Neural cell (in vitro differentiated cells): ENCODE data around the gene HBM. TPM values are rescaled to one million over a fixed set of nuclear protein-coding genes. Genes with fewer than 3 reads are reported as not detected.

Experiments used
- H2AFZ ChIP-seq: fragments of 200-600, 300-800 bp; sonication (generic), shearing (Covaris generic); 2 replicates; pipeline ENCODE4 v1.6.0; 2014; ENCODE audit warnings: low read depth, mild to moderate bottlenecking, antibody characterized with exemption, low read length, moderate library complexity
- H3F3A ChIP-seq: fragments of 200-600 bp; shearing (Covaris generic); 2 replicates; pipeline ENCODE4 v1.6.1; 2016; ENCODE audit warnings: mild to moderate bottlenecking, moderate library complexity, mixed read lengths, antibody characterized with exemption, low read length; ENCODE audit not compliant: insufficient read depth, poor library complexity, severe bottlenecking
- H3K27ac ChIP-seq: fragments of 200-600, 300-800 bp; sonication (generic), shearing (Covaris generic); 2 replicates; pipeline ENCODE4 v1.5.1; 2014; ENCODE audit warnings: mild to moderate bottlenecking, low read length, moderate library complexity
- H3K27me3 ChIP-seq: fragments of 300-800, 200-600 bp; sonication (generic), shearing (Covaris generic); 2 replicates; pipeline ENCODE4 v1.6.0; 2014; ENCODE audit warnings: mild to moderate bottlenecking, low read depth, low read length, moderate library complexity; ENCODE audit not compliant: insufficient read depth
- H3K36me3 ChIP-seq: fragments of 300-800, 200-600 bp; sonication (generic), shearing (Covaris generic); 2 replicates; pipeline ENCODE4 v1.5.1; 2014; ENCODE audit warnings: mild to moderate bottlenecking, antibody characterized with exemption, low read length, moderate library complexity; ENCODE audit not compliant: insufficient read depth
- H3K4me2 ChIP-seq: fragments of 300-800, 200-600 bp; sonication (generic), shearing (Covaris generic); 2 replicates; pipeline ENCODE4 v1.6.0; 2014; ENCODE audit warnings: mild to moderate bottlenecking, low read length
- H3K4me3 ChIP-seq: fragments of 300-800, 200-600 bp; sonication (generic), shearing (Covaris generic); 2 replicates; pipeline ENCODE4 v1.5.1; 2014; ENCODE audit warnings: mild to moderate bottlenecking, low read length, moderate library complexity
- H3K79me2 ChIP-seq: fragments of 200-600 bp; shearing (Covaris generic); replicated peaks from 2 replicates; pipeline ENCODE4 v1.6.0; 2014; ENCODE audit warnings: mild to moderate bottlenecking, low read length, moderate library complexity; ENCODE audit not compliant: insufficient read depth
- H3K9ac ChIP-seq: fragments of 300-800, 200-600 bp; sonication (generic), shearing (Covaris generic); 2 replicates; pipeline ENCODE4 v1.6.1; 2016; ENCODE audit warnings: mild to moderate bottlenecking, low read length, mixed read lengths
- H3K9me2 ChIP-seq: fragments of 200-600 bp; shearing (Covaris generic); 2 replicates; pipeline ENCODE4 v1.6.1; 2016; ENCODE audit warnings: mild to moderate bottlenecking, low read length, mixed read lengths; ENCODE audit not compliant: insufficient read depth
- H3K9me3 ChIP-seq: fragments of 200-600, 300-800 bp; sonication (generic), shearing (Covaris generic); 2 replicates; pipeline ENCODE4 v1.6.1; 2016; ENCODE audit warnings: mild to moderate bottlenecking, mixed run types, low read length, moderate library complexity, mixed read lengths
- H4K20me1 ChIP-seq: fragments of 200-600 bp; shearing (Covaris generic); 2 replicates; pipeline ENCODE4 v1.6.1; 2016; ENCODE audit warnings: mild to moderate bottlenecking, mixed run types; ENCODE audit not compliant: insufficient read depth
- EP300 ChIP-seq: fragments of 450-650 bp; conservative IDR thresholded peaks from 2 replicates; pipeline ENCODE4 v1.6.1; 2014; ENCODE audit warnings: antibody characterized with exemption, mild to moderate bottlenecking, moderate library complexity; ENCODE audit not compliant: poor library complexity, severe bottlenecking
- EZH2 ChIP-seq: fragments of 200-600, 300-800 bp; shearing (Covaris generic), sonication (generic); IDR thresholded peaks from 2 replicates; pipeline ENCODE4 v1.6.1; 2014; ENCODE audit warnings: antibody characterized with exemption, low read length, borderline replicate concordance, mild to moderate bottlenecking; ENCODE audit not compliant: insufficient read depth, poor library complexity, severe bottlenecking
- MXI1 ChIP-seq: fragments of 450-650 bp; conservative IDR thresholded peaks from 2 replicates; pipeline ENCODE4 v1.6.1; 2014; ENCODE audit warnings: antibody characterized with exemption, mild to moderate bottlenecking; ENCODE audit not compliant: poor library complexity, severe bottlenecking
- POLR2AphosphoS5 ChIP-seq: IDR thresholded peaks from 2 replicates; pipeline ENCODE4 v1.6.1; 2012
- RAD21 ChIP-seq: fragments of 450-650 bp; conservative IDR thresholded peaks from 2 replicates; pipeline ENCODE4 v1.6.1; 2014; ENCODE audit warnings: antibody characterized with exemption, mild to moderate bottlenecking, moderate library complexity
- SMC3 ChIP-seq: fragments of 450-650 bp; conservative IDR thresholded peaks from 2 replicates; pipeline ENCODE4 v1.6.1; 2014; ENCODE audit warnings: antibody characterized with exemption, mild to moderate bottlenecking, moderate library complexity; ENCODE audit not compliant: poor library complexity
- TAF1 ChIP-seq: IDR thresholded peaks from 2 replicates; pipeline ENCODE4 v1.6.1; 2012; ENCODE audit warnings: low read depth
- polyA plus RNA-seq: library from polyadenylated mRNA; depleted of rRNA; stranded (reverse); fragments of >200 nt; gene quantifications from 2 replicates; pipeline ENCODE4 v1.2.3, GENCODE V29; 2014
- TF ChIP-seq, protein P1 (sequence below): IDR thresholded peaks from 2 replicates; pipeline ENCODE4 v1.6.1; 2012; ENCODE audit warnings: borderline replicate concordance

The HBM gene
- polyA plus RNA-seq, 1 donor from 2014 or later = not detected

DNA sequence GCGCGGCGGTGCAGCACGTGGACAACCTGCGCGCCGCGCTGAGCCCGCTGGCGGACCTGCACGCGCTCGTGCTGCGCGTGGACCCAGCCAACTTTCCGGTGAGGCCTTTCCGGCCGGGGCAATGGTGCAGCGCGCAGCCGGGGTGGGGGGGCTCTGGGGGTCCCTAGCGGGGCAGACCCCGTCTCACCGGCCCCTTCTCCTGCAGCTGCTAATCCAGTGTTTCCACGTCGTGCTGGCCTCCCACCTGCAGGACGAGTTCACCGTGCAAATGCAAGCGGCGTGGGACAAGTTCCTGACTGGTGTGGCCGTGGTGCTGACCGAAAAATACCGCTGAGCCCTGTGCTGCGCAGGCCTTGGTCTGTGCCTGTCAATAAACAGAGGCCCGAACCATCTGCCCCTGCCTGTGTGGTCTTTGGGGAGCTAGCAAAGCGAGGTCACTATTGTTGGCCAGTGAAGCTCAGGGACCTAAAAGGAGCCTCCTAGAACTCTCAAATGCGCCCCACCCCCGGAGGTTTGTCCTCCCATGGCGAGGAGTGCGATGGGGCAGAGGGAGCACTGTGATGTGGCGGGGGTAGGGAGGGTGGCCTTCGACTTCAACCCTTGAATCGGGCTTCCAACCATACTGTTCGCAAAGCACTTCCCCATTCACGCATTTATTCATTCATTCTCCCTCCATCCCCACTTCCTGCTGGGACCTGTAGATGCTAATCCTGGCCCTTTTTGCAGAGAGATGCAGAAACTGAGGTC lies 770 bp downstream of the HBM start:
- Histone ChIP-seq H3K36me3 (no peaks in the 10 kb centered on the region), H3K27ac (no peak overlapping the region), H3K4me3 (peak overlapping the region; percentile 56), H3K9ac (no peak overlapping the region), H3K9me3 (no peaks in the 10 kb centered on the region), H4K20me1 (no peaks in the 10 kb centered on the region), H3F3A (no peaks in the 10 kb centered on the region), H3K9me2 (no peaks in the 10 kb centered on the region), H3K27me3 (peaks cover 74% of the 10 kb centered on the region), H3K4me2 (no peak overlapping the region), H2AFZ (no peak overlapping the region), H3K79me2 (no peaks in the 10 kb centered on the region)
- TF ChIP-seq TAF1 (no peak), POLR2AphosphoS5 (no peak), RAD21 (no peak), EZH2 (peak; percentile 5), MXI1 (peak; percentile 49)

DNA sequence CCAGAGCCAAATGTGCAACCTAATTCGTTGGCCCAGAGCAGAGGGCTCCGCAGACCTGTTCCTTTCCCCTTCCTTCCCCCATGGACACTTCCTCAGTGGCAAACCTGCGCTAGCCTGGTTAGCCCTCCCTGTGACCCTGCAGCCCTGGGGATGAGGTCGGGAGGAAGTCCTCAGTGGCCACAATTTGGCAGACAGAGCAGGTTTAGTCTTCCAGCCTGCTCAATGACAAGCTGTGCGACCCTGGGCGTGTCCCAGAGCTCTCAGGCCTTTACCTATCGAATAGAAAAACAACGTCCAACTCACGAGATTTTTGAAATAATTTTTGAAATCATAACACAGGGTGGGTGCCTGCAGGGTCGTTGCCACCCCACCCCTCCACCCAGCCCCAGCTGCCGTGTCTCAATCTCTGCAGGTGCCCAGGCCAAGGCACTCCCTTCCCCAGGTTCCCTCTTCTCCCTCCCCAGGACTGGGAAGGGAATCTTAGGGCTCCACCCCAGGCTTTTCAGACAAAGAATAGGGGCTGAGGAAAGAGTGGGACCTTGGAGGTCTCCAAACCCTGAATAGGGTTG lies 1.4 kb downstream of the HBM start:
- no peak overlapping the region for H3K4me2 ChIP-seq

DNA sequence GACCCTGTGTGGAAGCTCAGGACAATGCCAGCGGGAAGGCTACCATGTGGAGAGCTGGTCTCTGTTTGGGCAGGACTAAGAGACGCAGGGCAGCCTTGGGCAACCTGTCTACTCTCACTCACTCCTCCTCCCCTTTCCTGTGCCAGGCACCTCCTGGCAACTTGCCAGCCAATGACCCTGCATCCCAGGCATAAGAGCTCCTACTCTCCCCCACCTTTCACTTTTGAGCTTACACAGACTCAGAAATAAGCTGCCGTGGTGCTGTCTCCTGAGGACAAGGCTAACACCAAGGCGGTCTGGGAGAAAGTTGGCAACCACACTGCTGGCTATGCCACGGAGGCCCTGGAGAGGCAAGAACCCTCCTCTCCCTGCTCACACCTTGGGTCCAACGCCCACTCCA lies 2.6 kb downstream of the HBM start:
- Histone ChIP-seq H4K20me1 (no peaks in the 10 kb centered on the region), H3K9me3 (no peaks in the 10 kb centered on the region), H3K27me3 (peaks cover 70% of the 10 kb centered on the region)

More for the DNA sequence above, 1.4 kb downstream of the HBM start:
- Histone ChIP-seq H3K9me2 (no peaks in the 10 kb centered on the region), H3K79me2 (no peaks in the 10 kb centered on the region), H3K9me3 (no peaks in the 10 kb centered on the region), H3K9ac (no peak overlapping the region), H2AFZ (no peak overlapping the region), H3K36me3 (no peaks in the 10 kb centered on the region), H3K27me3 (peaks cover 76% of the 10 kb centered on the region), H3F3A (no peaks in the 10 kb centered on the region), H4K20me1 (no peaks in the 10 kb centered on the region), H3K27ac (no peak overlapping the region), H3K4me3 (no peak overlapping the region)
- no peak for TF ChIP-seq SMC3

More for the DNA sequence above, 2.6 kb downstream of the HBM start:
- Histone ChIP-seq H3F3A (no peaks in the 10 kb centered on the region), H3K36me3 (no peaks in the 10 kb centered on the region), H3K27ac (no peak overlapping the region), H3K9me2 (no peaks in the 10 kb centered on the region), H3K4me3 (no peak overlapping the region), H3K9ac (no peak overlapping the region), H3K4me2 (no peak overlapping the region), H2AFZ (no peak overlapping the region), H3K79me2 (no peaks in the 10 kb centered on the region)
- TF ChIP-seq EP300 = no peak
- TF ChIP-seq MXI1 = no peak
- TF ChIP-seq EZH2 = no peak
- TF ChIP-seq, protein P1, sequence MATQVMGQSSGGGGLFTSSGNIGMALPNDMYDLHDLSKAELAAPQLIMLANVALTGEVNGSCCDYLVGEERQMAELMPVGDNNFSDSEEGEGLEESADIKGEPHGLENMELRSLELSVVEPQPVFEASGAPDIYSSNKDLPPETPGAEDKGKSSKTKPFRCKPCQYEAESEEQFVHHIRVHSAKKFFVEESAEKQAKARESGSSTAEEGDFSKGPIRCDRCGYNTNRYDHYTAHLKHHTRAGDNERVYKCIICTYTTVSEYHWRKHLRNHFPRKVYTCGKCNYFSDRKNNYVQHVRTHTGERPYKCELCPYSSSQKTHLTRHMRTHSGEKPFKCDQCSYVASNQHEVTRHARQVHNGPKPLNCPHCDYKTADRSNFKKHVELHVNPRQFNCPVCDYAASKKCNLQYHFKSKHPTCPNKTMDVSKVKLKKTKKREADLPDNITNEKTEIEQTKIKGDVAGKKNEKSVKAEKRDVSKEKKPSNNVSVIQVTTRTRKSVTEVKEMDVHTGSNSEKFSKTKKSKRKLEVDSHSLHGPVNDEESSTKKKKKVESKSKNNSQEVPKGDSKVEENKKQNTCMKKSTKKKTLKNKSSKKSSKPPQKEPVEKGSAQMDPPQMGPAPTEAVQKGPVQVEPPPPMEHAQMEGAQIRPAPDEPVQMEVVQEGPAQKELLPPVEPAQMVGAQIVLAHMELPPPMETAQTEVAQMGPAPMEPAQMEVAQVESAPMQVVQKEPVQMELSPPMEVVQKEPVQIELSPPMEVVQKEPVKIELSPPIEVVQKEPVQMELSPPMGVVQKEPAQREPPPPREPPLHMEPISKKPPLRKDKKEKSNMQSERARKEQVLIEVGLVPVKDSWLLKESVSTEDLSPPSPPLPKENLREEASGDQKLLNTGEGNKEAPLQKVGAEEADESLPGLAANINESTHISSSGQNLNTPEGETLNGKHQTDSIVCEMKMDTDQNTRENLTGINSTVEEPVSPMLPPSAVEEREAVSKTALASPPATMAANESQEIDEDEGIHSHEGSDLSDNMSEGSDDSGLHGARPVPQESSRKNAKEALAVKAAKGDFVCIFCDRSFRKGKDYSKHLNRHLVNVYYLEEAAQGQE = no peak
- no peak for TF ChIP-seq SMC3
- no peak for TF ChIP-seq POLR2AphosphoS5
- no peak for TF ChIP-seq RAD21
